HEK293 (cell line): ENCODE results near the gene RFNG.

Experiments
- CTCF ChIA-PET: fragments of 350-600 bp; formaldehyde crosslinking; extraction: SDS; loops from one replicate; lab custom pipeline; 2021; ENCODE audit warnings: antibody characterized with exemption; lab: Yijun Ruan, JAX
- POLR2A ChIA-PET: fragments of 300-600 bp; formaldehyde crosslinking; extraction: SDS; loops from one replicate; lab custom pipeline; 2020; ENCODE audit warnings: antibody characterized with exemption, inconsistent platforms; lab: Yijun Ruan, JAX
- H3K27ac ChIP-seq: fragments of 200-500 bp; sonication (Bioruptor generic); 2 replicates; pipeline ENCODE4 v1.5.1; 2014; ENCODE audit warnings: low read depth, low read length, control low read depth, inconsistent platforms; ENCODE audit errors: extremely low read depth
- H3K36me3 ChIP-seq, 2 experiments: fragments of 200-500 bp in 1 of 2; sonication (Bioruptor generic) in 1 of 2; 1 replicate in 1 of 2; 2 replicates in 1 of 2; pipeline ENCODE4 v1.5.1; 2014 to 2017; ENCODE audit warnings: inconsistent platforms in 2 of 2, low read length in 2 of 2; ENCODE audit not compliant: control insufficient read depth in 2 of 2, insufficient read depth in 1 of 2
- H3K4me1 ChIP-seq: fragments of 200-500 bp; sonication (Bioruptor generic); 2 replicates; pipeline ENCODE4 v1.5.1; 2014; ENCODE audit warnings: mild to moderate bottlenecking, low read length, inconsistent platforms; ENCODE audit not compliant: control insufficient read depth, insufficient read depth
- H3K4me3 ChIP-seq: 2 replicates; pipeline ENCODE4 v1.5.1; 2011; ENCODE audit warnings: low read depth, mild to moderate bottlenecking, control low read depth, low read length, moderate library complexity
- H3K9me3 ChIP-seq: fragments of 200-500 bp; sonication (Bioruptor generic); 2 replicates; pipeline ENCODE4 v1.5.1; 2014; ENCODE audit warnings: low read depth, low read length, inconsistent platforms; ENCODE audit not compliant: control insufficient read depth, insufficient read depth
- AEBP2 ChIP-seq: fragments of 450-650 bp; formaldehyde crosslinking; IDR thresholded peaks from 2 replicates; pipeline ENCODE4 v1.5.1; 2016; ENCODE audit warnings: missing biosample characterization, missing genetic modification characterization, borderline replicate concordance
- BCL6B ChIP-seq: fragments of 450-650 bp; formaldehyde crosslinking; IDR thresholded peaks from 2 replicates; pipeline ENCODE4 v1.5.1; 2017; ENCODE audit warnings: missing biosample characterization, missing genetic modification characterization
- KLF10 ChIP-seq: fragments of 450-650 bp; IDR thresholded peaks from 2 replicates; pipeline ENCODE4 v1.5.1; 2018; ENCODE audit warnings: missing biosample characterization, mild to moderate bottlenecking, missing genetic modification characterization
- RBAK ChIP-seq: fragments of 450-650 bp; formaldehyde crosslinking; IDR thresholded peaks from 2 replicates; pipeline ENCODE4 v1.5.1; 2016; ENCODE audit warnings: missing biosample characterization, missing genetic modification characterization
- SP7 ChIP-seq: fragments of 450-650 bp; formaldehyde crosslinking; IDR thresholded peaks from 2 replicates; pipeline ENCODE4 v1.5.1; 2016; ENCODE audit warnings: missing biosample characterization, missing genetic modification characterization
- YY2 ChIP-seq: fragments of 450-650 bp; formaldehyde crosslinking; IDR thresholded peaks from 2 replicates; pipeline ENCODE4 v1.5.1; 2016; ENCODE audit warnings: missing biosample characterization, missing genetic modification characterization
- ZBTB21 ChIP-seq: fragments of 450-650 bp; formaldehyde crosslinking; IDR thresholded peaks from 2 replicates; pipeline ENCODE4 v1.5.1; 2017; ENCODE audit warnings: missing biosample characterization, missing genetic modification characterization
- ZBTB44 ChIP-seq: fragments of 450-650 bp; IDR thresholded peaks from 2 replicates; pipeline ENCODE4 v1.5.1; 2018; ENCODE audit warnings: missing biosample characterization, mild to moderate bottlenecking, missing genetic modification characterization
- ZNF2 ChIP-seq: fragments of 450-650 bp; formaldehyde crosslinking; IDR thresholded peaks from 2 replicates; pipeline ENCODE4 v1.5.1; 2016; ENCODE audit warnings: missing biosample characterization, missing genetic modification characterization
- ZNF221 ChIP-seq: fragments of 450-650 bp; formaldehyde crosslinking; IDR thresholded peaks from 2 replicates; pipeline ENCODE4 v1.5.1; 2017; ENCODE audit warnings: missing biosample characterization, missing genetic modification characterization, borderline replicate concordance
- ZNF274 ChIP-seq, 2 experiments: fragments of 200-500 bp in 1 of 2; fragments of 450-650 bp in 1 of 2; sonication (Bioruptor generic) in 1 of 2; formaldehyde crosslinking in 1 of 2; IDR thresholded peaks; 2 replicates each; pipeline versions ENCODE4 v1.5.1 to v1.6.1; 2014 to 2016; ENCODE audit warnings: borderline replicate concordance in 1 of 2, inconsistent platforms in 1 of 2, low read length in 1 of 2, missing biosample characterization in 1 of 2, missing genetic modification characterization in 1 of 2
- ZNF311 ChIP-seq: fragments of 450-650 bp; formaldehyde crosslinking; IDR thresholded peaks from 2 replicates; pipeline ENCODE4 v1.5.1; 2017; ENCODE audit warnings: missing biosample characterization, missing genetic modification characterization, borderline replicate concordance
- ZNF391 ChIP-seq: fragments of 450-650 bp; formaldehyde crosslinking; IDR thresholded peaks from 2 replicates; pipeline ENCODE4 v1.5.1; 2016; ENCODE audit warnings: low read depth, missing biosample characterization, missing genetic modification characterization, borderline replicate concordance
- ZNF544 ChIP-seq: fragments of 450-650 bp; formaldehyde crosslinking; IDR thresholded peaks from 2 replicates; pipeline ENCODE4 v1.5.0; 2017; ENCODE audit warnings: missing biosample characterization, missing genetic modification characterization
- ZNF558 ChIP-seq: fragments of 450-650 bp; formaldehyde crosslinking; IDR thresholded peaks from 2 replicates; pipeline ENCODE4 v1.5.1; 2016; ENCODE audit warnings: missing biosample characterization, missing genetic modification characterization
- ZNF580 ChIP-seq: fragments of 450-650 bp; formaldehyde crosslinking; IDR thresholded peaks from 2 replicates; pipeline ENCODE4 v1.5.1; 2016; ENCODE audit warnings: missing biosample characterization, missing genetic modification characterization
- ZNF610 ChIP-seq: fragments of 450-650 bp; formaldehyde crosslinking; IDR thresholded peaks from 2 replicates; pipeline ENCODE4 v1.5.1; 2016; ENCODE audit warnings: missing biosample characterization, missing genetic modification characterization, borderline replicate concordance
- ZNF626 ChIP-seq: fragments of 450-650 bp; sonication (Bioruptor Pico); formaldehyde crosslinking; IDR thresholded peaks from 2 replicates; pipeline ENCODE4 v1.5.1; 2018; ENCODE audit warnings: missing biosample characterization, missing genetic modification characterization, inconsistent platforms
- ZNF645 ChIP-seq: fragments of 450-650 bp; formaldehyde crosslinking; IDR thresholded peaks from 2 replicates; pipeline ENCODE4; 2016; ENCODE audit warnings: missing biosample characterization, missing genetic modification characterization
- ZNF692 ChIP-seq: fragments of 450-650 bp; formaldehyde crosslinking; IDR thresholded peaks from 2 replicates; pipeline ENCODE4 v1.5.1; 2016; ENCODE audit warnings: missing biosample characterization, missing genetic modification characterization
- ZNF777 ChIP-seq: fragments of 450-650 bp; formaldehyde crosslinking; IDR thresholded peaks from 2 replicates; pipeline ENCODE4 v1.5.1; 2017; ENCODE audit warnings: missing biosample characterization, missing genetic modification characterization, borderline replicate concordance
- ZNF792 ChIP-seq: fragments of 450-650 bp; formaldehyde crosslinking; IDR thresholded peaks from 2 replicates; pipeline ENCODE4 v1.5.1; 2016; ENCODE audit warnings: missing biosample characterization, missing genetic modification characterization
- ZSCAN5A ChIP-seq: fragments of 450-650 bp; formaldehyde crosslinking; IDR thresholded peaks from 2 replicates; pipeline ENCODE4 v1.5.1; 2016; ENCODE audit warnings: missing biosample characterization, missing genetic modification characterization

Gene RFNG

GRCh38 chr17:82097184-82097918, 45.7 kb upstream of the RFNG start:
- H3K36me3 ChIP-seq: peaks cover 9 to 45% of the 10 kb centered on the region in 2 experiments; a peak in 2 of 3 replicates
- H3K4me1 ChIP-seq: 0 out of 2 replicates have a peak, but pooled peaks cover 7% of the 10 kb centered on the region
- ChIA-PET CTCF (interaction anchor here (0.7 to 0.9 kb wide), 2 partner anchors 60 to 173 kb away, joined by 3 to 4 read pairs; partner anchors contain the start of gene DCXR), POLR2A (interaction anchor here (0.6 to 3.9 kb wide), 12 partner anchors 10 to 264 kb away, joined by 3 to 18 read pairs (median 4); partner anchors contain the start of genes CENPX, DCXR, GPS1 and LRRC45)
- H3K4me3 ChIP-seq: peak overlapping the region; percentile 84
- peak overlapping the region; percentile 99 for H3K27ac ChIP-seq
- H3K9me3 ChIP-seq: no peaks in the 10 kb centered on the region
- no peak for TF ChIP-seq ZNF221 (tag by site-specific recombination)
- no peak for TF ChIP-seq ZNF544
- TF ChIP-seq ZNF558 (tag by site-specific recombination): no peak
- no peak for TF ChIP-seq ZNF610 (tag by site-specific recombination)
- TF ChIP-seq ZNF792 (tag by site-specific recombination): no peak
- no peak for TF ChIP-seq ZNF2 (tag by site-specific recombination)
- TF ChIP-seq ZNF645 (tag by site-specific recombination): no peak
- TF ChIP-seq RBAK (tag by site-specific recombination): no peak
- TF ChIP-seq ZBTB21 (tag by site-specific recombination): no peak
- no peak for TF ChIP-seq ZNF777 (tag by site-specific recombination)
- TF ChIP-seq BCL6B (tag by site-specific recombination): no peak
- TF ChIP-seq AEBP2 (tag by site-specific recombination): no peak
- no peak for TF ChIP-seq ZNF391 (tag by site-specific recombination)
- no peak for TF ChIP-seq ZBTB44 (tag by site-specific recombination)
- no peak for TF ChIP-seq ZNF311 (tag by site-specific recombination)
- TF ChIP-seq YY2 (tag by site-specific recombination): no peak
- TF ChIP-seq ZSCAN5A (tag by site-specific recombination): no peak
- no peak for TF ChIP-seq ZNF274 (IDR thresholded peaks at IDR 0.05; ENCODE audit: low read length)
- TF ChIP-seq ZNF274 (tag by site-specific recombination; IDR thresholded peaks at IDR 0.05; ENCODE audit: borderline replicate concordance): no peak
- TF ChIP-seq ZNF692 (tag by site-specific recombination): no peak
- TF ChIP-seq ZNF580 (tag by site-specific recombination): no peak
- peak; percentile 28; the same call in 1 of the 2 replicates for TF ChIP-seq KLF10 (tag by site-specific recombination)
- no peak for TF ChIP-seq ZNF626 (tag by site-specific recombination)
- TF ChIP-seq SP7 (tag by site-specific recombination): no peak; the same call in 1 of the 2 replicates
